ENCODE data around the gene ABHD4. TPM values are rescaled to one million over a fixed set of nuclear protein-coding genes. Genes with fewer than 3 reads are reported as not detected.
A peak's percentile ranks its signal among the peaks of the same experiment; 100 is the strongest.

The ABHD4 gene
- total RNA-seq, 6 experiments from 2014 or later: 12.7 to 38.1 (median 18.5) TPM

- peak within 1 kb of the TSS; percentile 61 to 72 (median 71) for H3K27ac ChIP-seq
- ATAC-seq: peak; percentile 98 to 99 (median 98)
- intact Hi-C loops (cut with DNase I): no loop called here
- peak; percentile 98 for DNase-seq
- peak within 1 kb of the TSS; percentile 71 to 77 (median 75) for H3K4me3 ChIP-seq
- no peaks in the 10 kb centered on the region for H3K27me3 ChIP-seq
- peaks cover 0 to 3% (median 0%) of the 10 kb centered on the region in 4 donors for H3K36me3 ChIP-seq
- H3K4me1 ChIP-seq: peaks cover 0 to 21% (median 3%) of the 10 kb centered on the region in 4 donors
- 0% methylated on average over 16 of the region's 44 CpGs for WGBS (ENCODE audit: insufficient coverage, low coverage, low lambda C conversion rate, missing lambda C conversion rate)
- H3K9me3 ChIP-seq: no peaks in the 10 kb centered on the region
- peak; percentile 85 for TF ChIP-seq POLR2A (IDR thresholded peaks at IDR 0.05)
- TF ChIP-seq, protein P1, sequence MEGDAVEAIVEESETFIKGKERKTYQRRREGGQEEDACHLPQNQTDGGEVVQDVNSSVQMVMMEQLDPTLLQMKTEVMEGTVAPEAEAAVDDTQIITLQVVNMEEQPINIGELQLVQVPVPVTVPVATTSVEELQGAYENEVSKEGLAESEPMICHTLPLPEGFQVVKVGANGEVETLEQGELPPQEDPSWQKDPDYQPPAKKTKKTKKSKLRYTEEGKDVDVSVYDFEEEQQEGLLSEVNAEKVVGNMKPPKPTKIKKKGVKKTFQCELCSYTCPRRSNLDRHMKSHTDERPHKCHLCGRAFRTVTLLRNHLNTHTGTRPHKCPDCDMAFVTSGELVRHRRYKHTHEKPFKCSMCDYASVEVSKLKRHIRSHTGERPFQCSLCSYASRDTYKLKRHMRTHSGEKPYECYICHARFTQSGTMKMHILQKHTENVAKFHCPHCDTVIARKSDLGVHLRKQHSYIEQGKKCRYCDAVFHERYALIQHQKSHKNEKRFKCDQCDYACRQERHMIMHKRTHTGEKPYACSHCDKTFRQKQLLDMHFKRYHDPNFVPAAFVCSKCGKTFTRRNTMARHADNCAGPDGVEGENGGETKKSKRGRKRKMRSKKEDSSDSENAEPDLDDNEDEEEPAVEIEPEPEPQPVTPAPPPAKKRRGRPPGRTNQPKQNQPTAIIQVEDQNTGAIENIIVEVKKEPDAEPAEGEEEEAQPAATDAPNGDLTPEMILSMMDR (IDR thresholded peaks at IDR 0.05): no peak
Observed at GRCh38 chr14:22589096-22589839, 8.8 kb upstream of the ABHD4 start, which contains the start of gene DAD1. Gene DAD1, minus strand, starts transcription at chr14:22589224. Its CDS starts 67 bp downstream, at chr14:22589157.

GRCh38 chr14:22593189-22593588, 4.9 kb upstream of the ABHD4 start:
- 36% methylated on average over 3 of the region's 3 CpGs for WGBS (ENCODE audit: insufficient coverage, low coverage, low lambda C conversion rate, missing lambda C conversion rate)
- no peak overlapping the region for H3K4me3 ChIP-seq
- TF ChIP-seq, protein P1 (IDR thresholded peaks at IDR 0.05): no peak
- TF ChIP-seq POLR2A (IDR thresholded peaks at IDR 0.05): no peak
- H3K27me3 ChIP-seq: no peaks in the 10 kb centered on the region
- no peak for DNase-seq
- no peak overlapping the region for H3K27ac ChIP-seq
- intact Hi-C loops (cut with DNase I): no loop called here
- no peaks in the 10 kb centered on the region for H3K9me3 ChIP-seq
- no peak for ATAC-seq
- peaks cover 0 to 10% (median 0%) of the 10 kb centered on the region in 4 donors for H3K4me1 ChIP-seq
- no peaks in the 10 kb centered on the region for H3K36me3 ChIP-seq

- intact Hi-C loops (cut with DNase I): no loop called here
- 58% methylated on average over 2 of the region's 2 CpGs for WGBS (ENCODE audit: insufficient coverage, low coverage, low lambda C conversion rate, missing lambda C conversion rate)
- TF ChIP-seq, protein P1 (IDR thresholded peaks at IDR 0.05): no peak
- no peak for TF ChIP-seq POLR2A (IDR thresholded peaks at IDR 0.05)
- Histone ChIP-seq H3K4me3 (no peak overlapping the region), H3K27ac (no peak overlapping the region), H3K27me3 (no peaks in the 10 kb centered on the region), H3K4me1 (peaks cover 0 to 9% (median 0%) of the 10 kb centered on the region in 4 donors), H3K36me3 (no peaks in the 10 kb centered on the region), H3K9me3 (no peaks in the 10 kb centered on the region)
- no peak for DNase-seq
- ATAC-seq: no peak
Observed at GRCh38 chr14:22593601-22594000, 4.5 kb upstream of the ABHD4 start.

GRCh38 chr14:22594156-22594716, 3.9 kb upstream of the ABHD4 start:
- intact Hi-C loops (cut with DNase I): no loop called here
- H3K36me3 ChIP-seq: no peaks in the 10 kb centered on the region
- ATAC-seq (no peak), DNase-seq (no peak)
- no peak overlapping the region for H3K27ac ChIP-seq
- H3K27me3 ChIP-seq: no peaks in the 10 kb centered on the region
- H3K4me1 ChIP-seq: peaks cover 0 to 13% (median under 1%) of the 10 kb centered on the region in 4 donors
- TF ChIP-seq, protein P1 (IDR thresholded peaks at IDR 0.05): no peak
- no peak for TF ChIP-seq POLR2A (IDR thresholded peaks at IDR 0.05)
- H3K4me3 ChIP-seq: no peak overlapping the region
- WGBS (ENCODE audit: insufficient coverage, low coverage, low lambda C conversion rate, missing lambda C conversion rate): 56% methylated on average over 4 of the region's 4 CpGs
- H3K9me3 ChIP-seq: no peaks in the 10 kb centered on the region
